ENCODE results near the gene ARHGAP28.

The ARHGAP28 gene

DNA sequence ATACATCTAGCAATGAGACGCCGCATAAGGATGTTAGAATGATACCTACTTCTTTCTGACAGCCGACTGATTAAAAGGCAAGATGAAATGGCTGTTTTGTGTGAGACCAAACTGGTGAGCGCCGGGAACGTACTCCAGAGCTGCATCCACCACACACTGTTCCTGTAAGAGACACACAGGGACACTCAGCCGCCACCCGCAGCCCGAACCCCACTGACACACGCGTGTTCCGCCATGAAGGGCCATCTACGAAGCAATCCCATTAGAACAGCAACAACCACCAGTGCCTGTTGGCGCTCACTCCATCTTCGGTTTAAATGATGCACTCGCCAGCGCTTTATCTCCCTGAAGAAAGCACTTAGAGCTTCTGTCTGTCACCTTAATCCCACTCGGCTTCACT is 225.8 kb downstream of the ARHGAP28 start:
- no peaks in the 10 kb centered on the region for H3K27me3 ChIP-seq
- no peaks in the 10 kb centered on the region for H3K36me3 ChIP-seq
- H3K27ac ChIP-seq = no peak overlapping the region
- no peaks in the 10 kb centered on the region for H3K9me3 ChIP-seq
- TF ChIP-seq, protein P1, sequence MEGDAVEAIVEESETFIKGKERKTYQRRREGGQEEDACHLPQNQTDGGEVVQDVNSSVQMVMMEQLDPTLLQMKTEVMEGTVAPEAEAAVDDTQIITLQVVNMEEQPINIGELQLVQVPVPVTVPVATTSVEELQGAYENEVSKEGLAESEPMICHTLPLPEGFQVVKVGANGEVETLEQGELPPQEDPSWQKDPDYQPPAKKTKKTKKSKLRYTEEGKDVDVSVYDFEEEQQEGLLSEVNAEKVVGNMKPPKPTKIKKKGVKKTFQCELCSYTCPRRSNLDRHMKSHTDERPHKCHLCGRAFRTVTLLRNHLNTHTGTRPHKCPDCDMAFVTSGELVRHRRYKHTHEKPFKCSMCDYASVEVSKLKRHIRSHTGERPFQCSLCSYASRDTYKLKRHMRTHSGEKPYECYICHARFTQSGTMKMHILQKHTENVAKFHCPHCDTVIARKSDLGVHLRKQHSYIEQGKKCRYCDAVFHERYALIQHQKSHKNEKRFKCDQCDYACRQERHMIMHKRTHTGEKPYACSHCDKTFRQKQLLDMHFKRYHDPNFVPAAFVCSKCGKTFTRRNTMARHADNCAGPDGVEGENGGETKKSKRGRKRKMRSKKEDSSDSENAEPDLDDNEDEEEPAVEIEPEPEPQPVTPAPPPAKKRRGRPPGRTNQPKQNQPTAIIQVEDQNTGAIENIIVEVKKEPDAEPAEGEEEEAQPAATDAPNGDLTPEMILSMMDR (IDR thresholded peaks at IDR 0.05) = no peak
- no peaks in the 10 kb centered on the region for H3K4me1 ChIP-seq (ENCODE audit: control insufficient read depth in 1 of 2, insufficient read depth in 1 of 2, low read depth in 1 of 2, low read length in 1 of 2)
- no peak overlapping the region for H3K4me3 ChIP-seq (ENCODE audit: low read depth in 1 of 2, low read length in 1 of 2)

DNA sequence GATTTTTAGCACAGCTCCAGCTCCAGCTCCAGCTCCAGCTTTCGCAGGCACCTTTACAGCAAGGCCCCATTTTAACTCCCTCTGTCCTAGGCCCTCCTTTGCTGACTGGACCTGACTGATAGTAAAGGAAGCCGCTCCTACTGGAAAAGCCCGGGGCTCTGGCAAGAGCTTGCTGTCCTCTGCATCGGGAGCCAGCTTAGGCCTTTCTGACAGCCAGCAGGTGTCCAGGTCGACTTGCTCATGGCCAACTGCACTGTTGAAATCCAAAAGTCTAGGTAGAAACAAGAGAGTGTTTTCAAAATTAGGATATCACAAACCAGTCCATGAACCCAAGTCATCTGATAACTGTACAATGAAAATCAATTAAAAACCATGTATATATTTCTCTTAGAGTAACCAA is 227.0 kb downstream of the ARHGAP28 start:
- Histone ChIP-seq H3K36me3 (no peaks in the 10 kb centered on the region), H3K27me3 (no peaks in the 10 kb centered on the region), H3K27ac (no peak overlapping the region), H3K9me3 (no peaks in the 10 kb centered on the region), H3K4me1 (ENCODE audit: control insufficient read depth in 1 of 2, insufficient read depth in 1 of 2, low read depth in 1 of 2, low read length in 1 of 2) (no peaks in the 10 kb centered on the region), H3K4me3 (ENCODE audit: low read depth in 1 of 2, low read length in 1 of 2) (no peak overlapping the region)
- TF ChIP-seq, protein P1 (IDR thresholded peaks at IDR 0.05) = no peak

DNA sequence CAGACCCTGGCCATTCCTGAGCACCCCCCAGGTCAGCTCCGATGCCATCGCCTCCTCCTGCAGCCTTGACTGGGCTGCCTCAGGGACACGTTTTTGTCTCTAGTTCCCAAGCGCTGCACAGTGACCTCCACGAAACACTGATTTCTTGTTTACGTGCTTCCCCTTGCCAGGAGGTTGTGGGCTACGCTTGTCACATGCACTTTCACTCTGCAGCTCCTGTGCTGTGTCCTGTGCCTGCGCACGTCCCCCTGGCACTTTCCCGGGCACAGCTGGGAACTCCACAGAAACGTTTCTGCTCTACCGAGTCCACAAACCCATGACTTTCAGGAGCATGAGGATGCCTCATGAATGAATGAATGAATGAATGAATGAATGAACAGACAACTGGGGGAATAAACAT is 227.5 kb downstream of the ARHGAP28 start:
- Histone ChIP-seq H3K4me3 (ENCODE audit: low read depth in 1 of 2, low read length in 1 of 2) (no peak overlapping the region), H3K27ac (no peak overlapping the region), H3K9me3 (no peaks in the 10 kb centered on the region), H3K36me3 (no peaks in the 10 kb centered on the region), H3K4me1 (ENCODE audit: control insufficient read depth in 1 of 2, insufficient read depth in 1 of 2, low read depth in 1 of 2, low read length in 1 of 2) (no peaks in the 10 kb centered on the region), H3K27me3 (no peaks in the 10 kb centered on the region)
- TF ChIP-seq, protein P1 (IDR thresholded peaks at IDR 0.05) = no peak

DNA sequence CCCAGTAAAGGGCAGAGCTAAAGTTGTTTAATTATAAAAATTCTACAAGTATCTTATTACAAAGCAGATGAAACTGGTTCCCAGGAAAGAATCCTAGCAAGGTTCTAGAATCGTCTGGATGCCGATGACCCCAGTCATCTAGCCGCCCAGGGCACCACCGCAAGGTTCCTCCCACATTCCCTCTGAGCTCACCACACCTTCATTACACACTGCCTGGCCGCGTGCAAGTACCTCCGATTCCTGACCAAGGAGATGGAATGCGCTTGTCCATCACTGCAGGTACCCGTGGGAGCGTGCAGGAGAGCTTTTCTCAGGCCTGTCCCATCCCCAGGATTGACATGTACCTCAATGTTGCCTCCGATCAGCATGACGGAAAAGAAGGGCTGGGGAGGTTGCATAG is 229.6 kb downstream of the ARHGAP28 start:
- Histone ChIP-seq H3K27ac (no peak overlapping the region), H3K27me3 (no peaks in the 10 kb centered on the region), H3K4me3 (ENCODE audit: low read depth in 1 of 2, low read length in 1 of 2) (no peak overlapping the region), H3K9me3 (no peaks in the 10 kb centered on the region), H3K4me1 (ENCODE audit: control insufficient read depth in 1 of 2, insufficient read depth in 1 of 2, low read depth in 1 of 2, low read length in 1 of 2) (peaks cover 0 to 6% of the 10 kb centered on the region in 2 experiments), H3K36me3 (no peaks in the 10 kb centered on the region)
- TF ChIP-seq, protein P1 (IDR thresholded peaks at IDR 0.05) = no peak

DNA sequence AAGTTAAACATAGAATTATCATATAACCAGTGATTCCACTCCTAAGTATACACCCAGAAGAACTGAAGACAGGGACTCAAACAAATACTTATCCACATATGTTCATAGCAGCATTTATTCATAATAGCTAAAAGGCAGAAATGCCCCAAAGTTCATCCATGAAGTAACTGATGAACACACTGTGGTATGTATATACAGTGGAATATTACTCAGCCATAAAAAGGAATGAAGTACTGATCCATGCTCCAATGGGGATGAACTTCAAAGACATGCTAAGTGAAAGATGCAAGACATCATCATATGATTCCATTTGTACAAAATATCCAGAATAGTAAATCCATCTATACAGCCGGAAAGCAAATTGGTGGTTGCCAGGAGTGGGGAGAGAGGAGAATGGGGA is 230.6 kb downstream of the ARHGAP28 start:
- Histone ChIP-seq H3K4me3 (ENCODE audit: low read depth in 1 of 2, low read length in 1 of 2) (no peak overlapping the region), H3K27ac (no peak overlapping the region), H3K27me3 (no peaks in the 10 kb centered on the region), H3K4me1 (ENCODE audit: control insufficient read depth in 1 of 2, insufficient read depth in 1 of 2, low read depth in 1 of 2, low read length in 1 of 2) (peaks cover 0 to 6% of the 10 kb centered on the region in 2 experiments), H3K9me3 (no peaks in the 10 kb centered on the region), H3K36me3 (no peaks in the 10 kb centered on the region)
- TF ChIP-seq, protein P1 (IDR thresholded peaks at IDR 0.05) = no peak

DNA sequence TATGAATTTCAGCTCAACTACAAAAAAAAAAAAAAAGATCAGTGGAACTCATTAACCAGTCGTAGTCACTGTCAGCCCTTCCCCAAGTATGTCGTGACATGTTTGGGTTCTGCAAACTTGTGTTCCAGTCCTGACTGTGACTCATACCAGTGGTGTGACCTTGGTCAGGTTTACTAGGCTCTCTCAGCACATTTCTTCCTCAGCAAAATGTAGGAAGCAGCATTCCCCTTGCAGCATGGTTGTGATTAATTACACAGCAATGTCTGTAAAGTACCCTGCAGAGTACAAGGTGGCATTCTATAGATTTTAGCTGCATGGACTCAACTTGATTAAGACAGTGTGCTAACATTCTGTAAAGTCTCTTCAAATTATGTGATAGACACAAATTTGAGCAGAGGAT is 231.1 kb downstream of the ARHGAP28 start:
- no peak overlapping the region for H3K27ac ChIP-seq
- H3K27me3 ChIP-seq = no peaks in the 10 kb centered on the region
- no peaks in the 10 kb centered on the region for H3K36me3 ChIP-seq
- TF ChIP-seq, protein P1 (IDR thresholded peaks at IDR 0.05) = no peak
- no peaks in the 10 kb centered on the region for H3K9me3 ChIP-seq
- no peak overlapping the region for H3K4me3 ChIP-seq (ENCODE audit: low read depth in 1 of 2, low read length in 1 of 2)
- H3K4me1 ChIP-seq (ENCODE audit: control insufficient read depth in 1 of 2, insufficient read depth in 1 of 2, low read depth in 1 of 2, low read length in 1 of 2) = peaks cover 0 to 6% of the 10 kb centered on the region in 2 experiments
